Endothelial cell of umbilical vein (primary cell): ENCODE data around the gene ANKRD39. TPM values are rescaled to one million over a fixed set of nuclear protein-coding genes. Genes with fewer than 3 reads are reported as not detected.

ENCODE experiments used
- BruUV-seq: library from RNA; stranded (reverse); fragments of 400-500 nt; replicated peaks from 2 replicates; lab custom pipeline; 2021; lab: Mats Ljungman, UMichigan
- CTCF ChIA-PET: fragments of 300-600, 350-600 bp; sonication (Branson Sonifier 250); formaldehyde crosslinking; loops from one replicate; lab custom pipeline; 2021; ENCODE audit warnings: antibody characterized with exemption, inconsistent platforms; lab: Charles Lee
- POLR2A ChIA-PET: fragments of 300-600, 350-600 bp; sonication (Branson Sonifier 250); formaldehyde crosslinking; loops from one replicate; lab custom pipeline; 2021; ENCODE audit warnings: antibody characterized with exemption, inconsistent platforms; lab: Charles Lee
- DNase-seq: peaks from one replicate; pipeline ENCODE4 v3.0.0-alpha.2; 2011; ENCODE audit warnings: low read depth, low spot score
- FAIRE-seq: peaks from 2 replicates; lab custom pipeline; 2011; peaks lifted over from hg19 to GRCh38; lab: Jason Lieb, UNC
- H2AFZ ChIP-seq: 2 replicates; pipeline ENCODE4 v1.6.0; 2012; ENCODE audit warnings: low read depth, low read length, control low read depth, inconsistent platforms
- H3K27ac ChIP-seq: 2 replicates; pipeline ENCODE4 v1.5.1; 2011; ENCODE audit warnings: low read depth, mild to moderate bottlenecking, control low read depth, low read length, moderate library complexity; ENCODE audit not compliant: insufficient read depth
- H3K27me3 ChIP-seq, 2 experiments: 2 replicates each; pipeline versions ENCODE4 v1.6.0 to v1.6.1; 2011; ENCODE audit warnings: low read length in 2 of 2, mixed read lengths in 1 of 2; ENCODE audit not compliant: control insufficient read depth in 2 of 2, insufficient read depth in 2 of 2
- H3K36me3 ChIP-seq, 2 experiments: 2 replicates in 1 of 2; 3 replicates in 1 of 2; pipeline ENCODE4 v1.5.1; 2011; ENCODE audit warnings: low read length in 2 of 2, mild to moderate bottlenecking in 1 of 2, moderate library complexity in 1 of 2; ENCODE audit not compliant: control insufficient read depth in 2 of 2, insufficient read depth in 2 of 2; ENCODE audit errors: extremely low read depth in 1 of 2
- H3K4me1 ChIP-seq: 3 replicates; pipeline ENCODE4 v1.5.1; 2011; ENCODE audit warnings: mild to moderate bottlenecking, low read length; ENCODE audit not compliant: control insufficient read depth, insufficient read depth; ENCODE audit errors: extremely low read depth
- H3K4me2 ChIP-seq: 2 replicates; pipeline ENCODE4 v1.6.1; 2011; ENCODE audit warnings: low read length, control low read depth, mixed read lengths; ENCODE audit not compliant: insufficient read depth
- H3K4me3 ChIP-seq, 3 experiments: fragments of 200-600 bp in 1 of 3; sonication (generic), shearing (Covaris generic) in 1 of 3; replicated peaks in 1 of 3; 2 replicates each; pipeline ENCODE4 v1.5.1; 2011 to 2016; ENCODE audit warnings: control low read depth in 3 of 3, low read length in 3 of 3, mild to moderate bottlenecking in 2 of 3, inconsistent platforms in 1 of 3, low read depth in 1 of 3, moderate library complexity in 1 of 3; ENCODE audit not compliant: insufficient read depth in 1 of 3
- H3K79me2 ChIP-seq: 2 replicates; pipeline ENCODE4 v1.6.0; 2012; ENCODE audit warnings: low read length, inconsistent platforms; ENCODE audit not compliant: control insufficient read depth, insufficient read depth
- H3K9ac ChIP-seq: replicated peaks from 2 replicates; pipeline ENCODE3; 2011; ENCODE audit warnings: low read length, control low read depth; ENCODE audit not compliant: insufficient read depth; ENCODE audit errors: extremely low read depth
- H3K9me1 ChIP-seq: replicated peaks from 3 replicates; pipeline ENCODE4 v1.6.0; 2011; ENCODE audit warnings: mild to moderate bottlenecking, low read length; ENCODE audit not compliant: control insufficient read depth, insufficient read depth; ENCODE audit errors: extremely low read depth
- H3K9me3 ChIP-seq: replicated peaks from 2 replicates; pipeline ENCODE4 v1.5.1; 2012; ENCODE audit warnings: low read length, inconsistent platforms; ENCODE audit not compliant: control insufficient read depth, insufficient read depth
- H4K20me1 ChIP-seq: replicated peaks from 2 replicates; pipeline ENCODE3; 2011; ENCODE audit warnings: mild to moderate bottlenecking, low read length; ENCODE audit not compliant: control insufficient read depth, insufficient read depth; ENCODE audit errors: extremely low read depth
- EZH2 ChIP-seq: IDR thresholded peaks from 2 replicates; pipeline ENCODE4 v1.6.1; 2012; ENCODE audit warnings: borderline replicate concordance, low read depth, mild to moderate bottlenecking, moderate library complexity, low read length, inconsistent platforms; ENCODE audit not compliant: severe bottlenecking
- FOS ChIP-seq: IDR thresholded peaks from 2 replicates; pipeline ENCODE4 v1.6.1; 2011; ENCODE audit warnings: mild to moderate bottlenecking, low read length, moderate library complexity, borderline replicate concordance; ENCODE audit not compliant: insufficient read depth
- GATA2 ChIP-seq: IDR thresholded peaks from 2 replicates; pipeline ENCODE4 v1.7.0; 2011; ENCODE audit warnings: low read depth, mild to moderate bottlenecking, moderate library complexity, mixed read lengths, low read length; ENCODE audit not compliant: insufficient read length, insufficient read depth
- JUN ChIP-seq: IDR thresholded peaks from 2 replicates; pipeline ENCODE4 v1.6.1; 2011; ENCODE audit warnings: borderline replicate concordance, low read depth; ENCODE audit not compliant: insufficient read length, insufficient read depth
- MYC ChIP-seq: IDR thresholded peaks from one replicate; pipeline ENCODE4 v1.6.1; 2011; ENCODE audit warnings: mild to moderate bottlenecking, low read depth, low read length
- POLR2A ChIP-seq: IDR thresholded peaks from 2 replicates; pipeline ENCODE4 v1.6.1; 2012; ENCODE audit warnings: low read depth, mild to moderate bottlenecking, control low read depth, low read length
- POLR2AphosphoS5 ChIP-seq: IDR thresholded peaks from 2 replicates; pipeline ENCODE4 v1.6.1; 2012; ENCODE audit warnings: low read depth, mild to moderate bottlenecking, control low read depth, low read length, moderate library complexity; ENCODE audit not compliant: insufficient read depth
- dilution Hi-C: fragments of 300-500 bp; cut with MboI; formaldehyde crosslinking; loops from one replicate; pipeline ENCODE4 v1.15.0; 2019; ENCODE audit warnings: low sequenced_read_pairs; ENCODE audit not compliant: extremely low pct_ligation_motif_present
- intact Hi-C: fragments of 100-400 bp; cut with micrococcal nuclease; formaldehyde crosslinking; loops from one replicate; pipeline ENCODE4 v1.10.0; 2022
- polyA plus RNA-seq, 4 experiments: library from polyadenylated mRNA; depleted of rRNA in 3 of 4; stranded (reverse) in 3 of 4; unstranded in 1 of 4; fragments of >200 nt; gene quantifications; 2 replicates each; pipeline versions ENCODE4 v1.2.1 to v1.2.3, GENCODE V29; 2011 to 2012; ENCODE audit warnings: missing spikeins in 1 of 4
- total RNA-seq: library from RNA; stranded (reverse); gene quantifications from 2 replicates; pipeline ENCODE4 v1.2.3, GENCODE V29; 2021
- TF ChIP-seq, protein P1 (sequence below), 2 donors: IDR thresholded peaks; 1 replicate in 1 of 2; 2 replicates in 1 of 2; pipeline ENCODE4 v1.5.1; 2011; ENCODE audit warnings: low read length in 2 of 2, mild to moderate bottlenecking in 2 of 2, moderate library complexity in 2 of 2, control low read depth in 1 of 2, inconsistent platforms in 1 of 2, low read depth in 1 of 2; ENCODE audit not compliant: insufficient read depth in 1 of 2; ENCODE audit errors: extremely low read depth in 1 of 2
- TF ChIP-seq, protein P2 (sequence below): IDR thresholded peaks from 2 replicates; pipeline ENCODE4 v1.6.1; 2011; ENCODE audit not compliant: insufficient read depth, insufficient read length

ANKRD39 gene
- total and polyA plus RNA-seq, 2 donors (not counting 3 experiments of a cell fraction or from before 2014, with no cell fraction given) = 14.7 to 17.9 TPM

DNA sequence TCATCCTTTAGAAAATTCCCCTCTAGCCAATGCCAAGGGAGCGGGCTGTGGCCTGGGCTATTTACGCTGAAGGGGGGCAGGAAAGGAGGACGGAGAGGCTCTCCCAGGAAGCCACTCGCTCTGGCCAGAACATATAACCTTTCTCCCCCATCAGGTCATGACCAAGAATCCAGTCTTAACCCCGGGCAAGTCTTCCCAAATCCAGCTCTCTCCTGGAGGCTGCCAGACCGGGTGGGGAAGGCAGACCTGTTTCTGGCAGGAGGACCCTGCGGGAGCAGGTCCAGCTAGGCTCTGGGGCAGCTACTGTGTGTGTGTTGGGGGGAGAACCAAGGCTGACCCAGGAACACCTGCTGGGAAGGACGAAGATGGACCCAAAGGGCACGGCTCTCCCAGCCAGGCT, 25.5 kb upstream of the ANKRD39 start:
- FAIRE-seq = no peak
- Histone ChIP-seq H3K79me2 (no peaks in the 10 kb centered on the region), H2AFZ (no peak overlapping the region), H3K4me3 (no peak overlapping the region), H3K4me1 (no peaks in the 10 kb centered on the region), H3K9ac (no peak overlapping the region), H4K20me1 (no peaks in the 10 kb centered on the region), H3K9me3 (no peaks in the 10 kb centered on the region), H3K27ac (no peak overlapping the region), H3K4me2 (no peak overlapping the region), H3K27me3 (no peaks in the 10 kb centered on the region), H3K36me3 (no peaks in the 10 kb centered on the region), H3K9me1 (no peaks in the 10 kb centered on the region)
- ChIA-PET CTCF (no interaction called here), POLR2A (no interaction called here)
- intact Hi-C loops (no loop called here), dilution Hi-C loops (no loop called here)
- no peak for TF ChIP-seq POLR2AphosphoS5
- TF ChIP-seq MYC = no peak
- TF ChIP-seq POLR2A = no peak
- TF ChIP-seq EZH2 = no peak
- no peak for TF ChIP-seq GATA2
- no peak for TF ChIP-seq JUN
- TF ChIP-seq, protein P1, sequence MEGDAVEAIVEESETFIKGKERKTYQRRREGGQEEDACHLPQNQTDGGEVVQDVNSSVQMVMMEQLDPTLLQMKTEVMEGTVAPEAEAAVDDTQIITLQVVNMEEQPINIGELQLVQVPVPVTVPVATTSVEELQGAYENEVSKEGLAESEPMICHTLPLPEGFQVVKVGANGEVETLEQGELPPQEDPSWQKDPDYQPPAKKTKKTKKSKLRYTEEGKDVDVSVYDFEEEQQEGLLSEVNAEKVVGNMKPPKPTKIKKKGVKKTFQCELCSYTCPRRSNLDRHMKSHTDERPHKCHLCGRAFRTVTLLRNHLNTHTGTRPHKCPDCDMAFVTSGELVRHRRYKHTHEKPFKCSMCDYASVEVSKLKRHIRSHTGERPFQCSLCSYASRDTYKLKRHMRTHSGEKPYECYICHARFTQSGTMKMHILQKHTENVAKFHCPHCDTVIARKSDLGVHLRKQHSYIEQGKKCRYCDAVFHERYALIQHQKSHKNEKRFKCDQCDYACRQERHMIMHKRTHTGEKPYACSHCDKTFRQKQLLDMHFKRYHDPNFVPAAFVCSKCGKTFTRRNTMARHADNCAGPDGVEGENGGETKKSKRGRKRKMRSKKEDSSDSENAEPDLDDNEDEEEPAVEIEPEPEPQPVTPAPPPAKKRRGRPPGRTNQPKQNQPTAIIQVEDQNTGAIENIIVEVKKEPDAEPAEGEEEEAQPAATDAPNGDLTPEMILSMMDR (IDR thresholded peaks at IDR 0.05; ENCODE audit: extremely low read depth in 1 of 2, insufficient read depth in 1 of 2, low read depth in 1 of 2, low read length in 2 of 2) = no peak
- TF ChIP-seq, protein P2, sequence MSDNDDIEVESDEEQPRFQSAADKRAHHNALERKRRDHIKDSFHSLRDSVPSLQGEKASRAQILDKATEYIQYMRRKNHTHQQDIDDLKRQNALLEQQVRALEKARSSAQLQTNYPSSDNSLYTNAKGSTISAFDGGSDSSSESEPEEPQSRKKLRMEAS = no peak
- no peak for TF ChIP-seq FOS
- no peak for DNase-seq
- BruUV-seq = no TSS peak
